Non-pigmented ciliary epithelial cell (primary cell): ENCODE results near the gene SPHK1.

Source experiments
- DNase-seq: peaks from one replicate; pipeline ENCODE4 v3.0.0-alpha.2; 2010; ENCODE audit warnings: low read depth

SPHK1 gene

DNA sequence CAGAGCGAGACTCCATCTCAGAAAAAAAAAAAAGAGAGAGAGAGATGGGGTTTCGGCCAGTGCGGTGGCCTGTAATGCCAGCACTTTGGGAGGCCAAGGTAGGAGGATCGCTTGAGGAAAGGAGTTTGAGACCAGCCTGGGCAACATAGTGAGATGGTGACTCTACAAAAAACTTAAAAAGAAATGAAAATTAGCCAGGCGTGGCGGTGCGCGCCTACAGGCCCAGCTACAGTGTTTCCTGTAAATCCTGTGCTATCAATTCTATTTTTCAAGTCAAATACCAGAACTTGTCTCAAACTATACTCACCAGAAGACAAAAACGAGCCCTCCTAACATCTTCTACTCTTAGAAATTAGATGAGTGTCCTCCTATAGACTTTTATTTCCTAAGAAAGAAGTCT, 49.3 kb downstream of the SPHK1 start:
- DNase-seq = no peak

DNA sequence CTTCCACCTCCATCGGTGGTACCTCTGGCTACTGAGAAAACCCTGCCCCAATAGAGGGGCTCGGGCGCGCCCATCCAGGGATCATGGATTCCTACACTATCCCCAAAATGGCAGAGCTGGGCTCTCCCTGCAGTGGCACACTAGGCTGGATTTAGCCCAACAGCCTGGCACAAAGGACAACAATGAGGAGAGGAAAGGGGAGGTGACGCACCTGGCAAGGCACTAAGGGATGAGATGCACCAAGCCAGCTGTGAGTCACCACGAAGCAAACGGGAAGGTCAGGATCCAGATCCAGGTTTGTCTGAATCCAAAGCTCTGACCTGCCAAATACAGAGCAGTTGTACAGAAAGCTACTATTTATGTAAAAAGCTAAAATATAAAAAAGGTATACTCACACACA, 50.5 kb downstream of the SPHK1 start:
- DNase-seq = no peak

DNA sequence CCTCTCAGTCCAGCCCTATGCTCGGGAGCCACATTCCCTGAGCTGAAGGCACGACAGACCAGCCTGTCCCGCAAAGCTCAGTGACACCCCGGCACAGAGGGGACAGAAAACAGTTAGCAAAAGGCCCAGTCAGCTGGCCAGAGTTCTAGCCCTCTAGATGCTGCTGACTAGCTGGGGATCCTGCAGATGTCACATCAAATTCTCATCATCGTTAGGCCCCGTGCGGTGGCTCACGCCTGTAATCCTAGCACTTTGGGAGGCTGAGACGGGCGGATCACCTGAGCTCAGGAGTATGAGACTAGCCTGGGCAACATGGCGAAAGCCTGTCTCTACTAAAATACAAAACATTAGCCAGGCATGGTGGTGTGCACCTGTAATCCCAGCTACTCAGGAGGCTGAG, 51.3 kb downstream of the SPHK1 start:
- no peak for DNase-seq
